PC-3 (cell line): ENCODE results near the gene ID1. TPM values are rescaled to one million over a fixed set of nuclear protein-coding genes. Genes with fewer than 3 reads are reported as not detected.
A peak's percentile ranks its signal among the peaks of the same experiment; 100 is the strongest.

Experiments used
- ATAC-seq: fragments of 200-7000 bp; cut with Tn5 transposase; 2 replicates; pipeline ENCODE4 v1.9.1; 2020; ENCODE audit warnings: mild to moderate bottlenecking, moderate library complexity
- BruUV-seq: library from RNA; stranded (reverse); fragments of 400-500 nt; replicated peaks from 2 replicates; lab custom pipeline; 2021; lab: Mats Ljungman, UMichigan
- CTCF ChIA-PET: fragments of 300-600 bp; sonication (Branson Sonifier 250); formaldehyde crosslinking; loops from one replicate; lab custom pipeline; 2022; ENCODE audit warnings: antibody characterized with exemption; lab: Charles Lee
- POLR2A ChIA-PET: fragments of 300-600 bp; sonication (Branson Sonifier 250); formaldehyde crosslinking; loops from one replicate; lab custom pipeline; 2022; ENCODE audit warnings: antibody characterized with exemption; ENCODE audit not compliant: unreplicated experiment; lab: Charles Lee
- DNase-seq: peaks from one replicate; pipeline ENCODE4 v3.0.0-alpha.2; 2015
- H2AFZ ChIP-seq: fragments of 300-600 bp; sonication (generic); 2 replicates; pipeline ENCODE4 v1.6.0; 2016; ENCODE audit warnings: antibody characterized with exemption, low read length
- H3F3A ChIP-seq: fragments of 300-600 bp; sonication (generic); one replicate; pipeline ENCODE4 v1.6.0; 2017; ENCODE audit warnings: antibody characterized with exemption, low read length, control low read depth, mild to moderate bottlenecking; ENCODE audit not compliant: unreplicated experiment
- H3K27ac ChIP-seq: fragments of 300-600 bp; sonication (generic); 2 replicates; pipeline ENCODE4 v1.5.1; 2016; ENCODE audit warnings: mild to moderate bottlenecking, low read length
- H3K27me3 ChIP-seq: fragments of 300-600 bp; sonication (generic); 2 replicates; pipeline ENCODE4 v1.6.1; 2016; ENCODE audit warnings: low read length, mixed read lengths
- H3K36me3 ChIP-seq: fragments of 300-600 bp; sonication (generic); 2 replicates; pipeline ENCODE4 v1.6.1; 2016; ENCODE audit warnings: low read depth, mixed run types, low read length, mixed read lengths
- H3K4me1 ChIP-seq: fragments of 300-600 bp; sonication (generic); 2 replicates; pipeline ENCODE4 v1.5.1; 2016; ENCODE audit warnings: low read length; ENCODE audit not compliant: insufficient read depth
- H3K4me2 ChIP-seq: fragments of 300-600 bp; sonication (generic); 2 replicates; pipeline ENCODE4 v1.6.0; 2016; ENCODE audit warnings: low read length
- H3K4me3 ChIP-seq: fragments of 300-600 bp; sonication (generic); 2 replicates; pipeline ENCODE4 v1.5.1; 2016; ENCODE audit warnings: mild to moderate bottlenecking, low read length, mixed read lengths
- H3K79me2 ChIP-seq: fragments of 300-600 bp; sonication (generic); 2 replicates; pipeline ENCODE4 v1.6.1; 2017; ENCODE audit warnings: low read length, mixed read lengths
- H3K9ac ChIP-seq: fragments of 300-600 bp; sonication (generic); 2 replicates; pipeline ENCODE4 v1.6.0; 2016; ENCODE audit warnings: mild to moderate bottlenecking, low read length
- H3K9me2 ChIP-seq: fragments of 300-600 bp; sonication (generic); replicated peaks from 2 replicates; pipeline ENCODE4 v1.6.1; 2016; ENCODE audit warnings: mixed run types, low read length, mixed read lengths
- H3K9me3 ChIP-seq: fragments of 300-600 bp; sonication (generic); 2 replicates; pipeline ENCODE4 v1.6.1; 2016; ENCODE audit warnings: low read length, mixed read lengths
- H4K20me1 ChIP-seq: fragments of 300-600 bp; sonication (generic); 2 replicates; pipeline ENCODE4 v1.6.1; 2016; ENCODE audit warnings: low read length, mixed read lengths
- CTCF ChIP-seq: fragments of 300-600 bp; sonication (generic); conservative IDR thresholded peaks from 2 replicates; pipeline ENCODE4 v1.5.1; 2017; ENCODE audit warnings: antibody characterized with exemption, low read depth, mild to moderate bottlenecking, low read length
- EZH2 ChIP-seq: fragments of 300-600 bp; sonication (generic); IDR thresholded peaks from one replicate; pipeline ENCODE4 v1.6.1; 2017; ENCODE audit warnings: antibody characterized with exemption, mild to moderate bottlenecking, low read length; ENCODE audit not compliant: unreplicated experiment
- EZH2phosphoT487 ChIP-seq: fragments of 300-600 bp; sonication (generic); IDR thresholded peaks from 2 replicates; pipeline ENCODE4 v1.6.1; 2018; ENCODE audit warnings: mild to moderate bottlenecking, antibody characterized with exemption, low read length, borderline replicate concordance
- intact Hi-C: fragments of 100-400 bp; cut with micrococcal nuclease; formaldehyde crosslinking; loops from 2 replicates; pipeline ENCODE4 v1.9.0; 2023
- total RNA-seq: library from RNA; depleted of rRNA; stranded (reverse); fragments of >200 nt; gene quantifications from 2 replicates; pipeline ENCODE4 v1.2.3, GENCODE V29; 2014

ID1 gene
- total RNA-seq, 1 experiment from 2014 or later, result 774 TPM

GRCh38 chr20:31560094-31560745 is 44.9 kb upstream of the ID1 start:
- ATAC-seq (peak; percentile 39), DNase-seq (peak; percentile 69)
- POLR2A ChIA-PET, result interaction anchor here (0.5 to 1.0 kb wide), 4 partner anchors 45 to 168 kb away, joined by 3 to 5 read pairs (median 4); partner anchors contain the start of gene ID1
- H3F3A ChIP-seq, result peaks cover 13% of the 10 kb centered on the region
- peaks cover 39% of the 10 kb centered on the region for H3K4me1 ChIP-seq
- peak overlapping the region; percentile 24 for H3K4me3 ChIP-seq
- TSS peak; percentile 72 for BruUV-seq
- H3K9me2 ChIP-seq, result no peaks in the 10 kb centered on the region
- no peaks in the 10 kb centered on the region for H4K20me1 ChIP-seq
- H3K27me3 ChIP-seq, result no peaks in the 10 kb centered on the region
- no peaks in the 10 kb centered on the region for H3K79me2 ChIP-seq
- H3K9me3 ChIP-seq, result no peaks in the 10 kb centered on the region
- peaks cover 42% of the 10 kb centered on the region for H3K36me3 ChIP-seq
- peak overlapping the region; percentile 62 for H3K4me2 ChIP-seq
- CTCF ChIA-PET, result interaction anchor here (0.5 to 4.1 kb wide), 11 partner anchors 9 to 61 kb away, joined by 3 to 118 read pairs (median 4); partner anchors contain the start of gene ID1
- H3K9ac ChIP-seq, result peak overlapping the region; percentile 67
- intact Hi-C loops, result loop anchor here (5.0 kb wide), 1 partner anchor 162 kb away; the partner anchor contains the start of gene BCL2L1
- TF ChIP-seq EZH2phosphoT487 (no peak), EZH2 (no peak), CTCF (peak; percentile 97)
- H2AFZ ChIP-seq, result no peak overlapping the region
- H3K27ac ChIP-seq, result peak overlapping the region; percentile 95

GRCh38 chr20:31560746-31561598 is 44.1 kb upstream of the ID1 start:
- Histone ChIP-seq H3K36me3 (peaks cover 42% of the 10 kb centered on the region), H3K79me2 (no peaks in the 10 kb centered on the region), H2AFZ (no peak overlapping the region), H3K27me3 (no peaks in the 10 kb centered on the region), H3F3A (peaks cover 13% of the 10 kb centered on the region), H3K9me2 (no peaks in the 10 kb centered on the region), H3K9ac (peak overlapping the region; percentile 67), H3K4me3 (peak overlapping the region; percentile 24), H3K9me3 (no peaks in the 10 kb centered on the region), H3K4me2 (peak overlapping the region; percentile 62), H3K27ac (peak overlapping the region; percentile 95), H3K4me1 (peaks cover 46% of the 10 kb centered on the region), H4K20me1 (no peaks in the 10 kb centered on the region)
- ChIA-PET POLR2A (interaction anchor here (0.6 to 1.0 kb wide), 5 partner anchors 32 to 92 kb away, joined by 3 to 7 read pairs (median 4); partner anchors contain the start of gene ID1), CTCF (interaction anchor here (0.6 to 4.1 kb wide), 10 partner anchors 8 to 51 kb away, joined by 3 to 118 read pairs (median 4); no protein-coding TSS in a partner anchor)
- peak; percentile 88 for ATAC-seq
- BruUV-seq, result no TSS peak
- DNase-seq, result peak; percentile 96
- TF ChIP-seq EZH2 (no peak), CTCF (no peak)
- intact Hi-C loops, result loop anchor here (1.0 to 5.0 kb wide), 2 partner anchors 52 to 161 kb away; partner anchors contain the start of gene BCL2L1
